CD14-positive monocyte (primary cell): Measurements from ENCODE around the gene KDM6A. TPM values are rescaled to one million over a fixed set of nuclear protein-coding genes. Genes with fewer than 3 reads are reported as not detected.

Experiments used
- DNase-seq, 3 donors: peaks; one replicate each; pipeline ENCODE4 v3.0.0-alpha.2; 2011 to 2022
- H2AFZ ChIP-seq: 2 replicates; pipeline ENCODE4 v1.6.0; 2012; ENCODE audit warnings: mild to moderate bottlenecking, low read depth, low read length, inconsistent platforms; ENCODE audit not compliant: insufficient read depth, poor library complexity, severe bottlenecking
- H3K27ac ChIP-seq, 2 donors: 1 replicate in 1 of 2; 2 replicates in 1 of 2; pipeline ENCODE4 v1.5.1; 2012 to 2013; ENCODE audit warnings: low read length in 2 of 2, control low read depth in 1 of 2, inconsistent platforms in 1 of 2, low read depth in 1 of 2, mild to moderate bottlenecking in 1 of 2
- H3K27me3 ChIP-seq, 2 donors: one replicate each; pipeline versions ENCODE4 v1.6.0 to v1.6.1; 2011 to 2013; ENCODE audit warnings: low read length in 2 of 2; ENCODE audit not compliant: control insufficient read depth in 2 of 2, insufficient read depth in 2 of 2
- H3K36me3 ChIP-seq, 2 donors: replicated peaks in 1 of 2; 1 replicate in 1 of 2; 2 replicates in 1 of 2; pipeline versions ENCODE4 v1.5.1 to v1.6.1; 2012 to 2013; ENCODE audit warnings: low read length in 2 of 2, control low read depth in 1 of 2, inconsistent platforms in 1 of 2, mild to moderate bottlenecking in 1 of 2; ENCODE audit not compliant: insufficient read depth in 2 of 2, control insufficient read depth in 1 of 2
- H3K4me1 ChIP-seq, 2 donors: 1 replicate in 1 of 2; 2 replicates in 1 of 2; pipeline versions ENCODE4 v1.5.1 to v1.6.1; 2012 to 2013; ENCODE audit warnings: low read length in 2 of 2, control low read depth in 1 of 2, inconsistent platforms in 1 of 2, mild to moderate bottlenecking in 1 of 2, moderate library complexity in 1 of 2; ENCODE audit not compliant: insufficient read depth in 2 of 2, control insufficient read depth in 1 of 2
- H3K4me2 ChIP-seq: replicated peaks from 2 replicates; pipeline ENCODE3; 2012; ENCODE audit warnings: low read length, moderate library complexity, mild to moderate bottlenecking; ENCODE audit not compliant: poor library complexity, severe bottlenecking; ENCODE audit errors: extremely low read depth
- H3K4me3 ChIP-seq, 3 experiments: fragments of 200-600 bp in 1 of 3; sonication (generic) in 1 of 3; replicated peaks in 1 of 3; 1 replicate in 2 of 3; 2 replicates in 1 of 3; pipeline ENCODE4 v1.5.1; 2011 to 2013; ENCODE audit warnings: low read length in 3 of 3, mild to moderate bottlenecking in 3 of 3, control low read depth in 2 of 3, low read depth in 2 of 3, inconsistent platforms in 1 of 3, moderate library complexity in 1 of 3
- H3K79me2 ChIP-seq: 2 replicates; pipeline ENCODE4 v1.6.0; 2012; ENCODE audit warnings: mild to moderate bottlenecking, control low read depth, inconsistent platforms, low read length, moderate library complexity; ENCODE audit not compliant: insufficient read depth
- H3K9ac ChIP-seq: 2 replicates; pipeline ENCODE4 v1.6.0; 2017; ENCODE audit warnings: low read length, mild to moderate bottlenecking; ENCODE audit not compliant: insufficient read depth, poor library complexity, severe bottlenecking
- H3K9me3 ChIP-seq, 2 donors: replicated peaks in 1 of 2; 1 replicate in 1 of 2; 2 replicates in 1 of 2; pipeline versions ENCODE4 v1.5.1 to v1.6.1; 2012 to 2013; ENCODE audit warnings: low read length in 2 of 2, control low read depth in 1 of 2; ENCODE audit not compliant: control insufficient read depth in 1 of 2, insufficient read depth in 1 of 2
- H4K20me1 ChIP-seq: 2 replicates; pipeline ENCODE4 v1.6.0; 2012; ENCODE audit warnings: mild to moderate bottlenecking, low read length, control low read depth, moderate library complexity; ENCODE audit not compliant: insufficient read depth
- H3K27ac Mint-ChIP-seq, 7 donors: one replicate each; pipeline ENCODE4 v1.8.0; 2020; ENCODE audit warnings: mild to moderate bottlenecking in 7 of 7, mixed read lengths in 7 of 7, moderate library complexity in 6 of 7, inconsistent platforms in 2 of 7
- H3K27me3 Mint-ChIP-seq, 3 donors: one replicate each; pipeline ENCODE4 v1.8.0; 2021 to 2022; ENCODE audit warnings: low read depth in 3 of 3, mild to moderate bottlenecking in 3 of 3, mixed read lengths in 3 of 3, moderate library complexity in 3 of 3, inconsistent platforms in 1 of 3
- H3K36me3 Mint-ChIP-seq, 2 donors: one replicate each; pipeline ENCODE4 v1.8.0; 2020; ENCODE audit warnings: mixed read lengths in 2 of 2, inconsistent platforms in 1 of 2, mild to moderate bottlenecking in 1 of 2
- H3K4me1 Mint-ChIP-seq: one replicate; pipeline ENCODE4 v1.8.0; 2020; ENCODE audit warnings: mild to moderate bottlenecking, mixed read lengths
- H3K4me3 Mint-ChIP-seq, 2 donors: one replicate each; pipeline ENCODE4 v1.8.0; 2020; ENCODE audit warnings: mild to moderate bottlenecking in 2 of 2, mixed read lengths in 2 of 2, moderate library complexity in 1 of 2
- H3K9me3 Mint-ChIP-seq, 7 donors: one replicate each; pipeline ENCODE4 v1.8.0; 2020 to 2022; ENCODE audit warnings: mixed read lengths in 7 of 7, mild to moderate bottlenecking in 6 of 7, moderate library complexity in 6 of 7, inconsistent platforms in 2 of 7
- CTCF ChIP-seq: fragments of 200-600 bp; IDR thresholded peaks from one replicate; pipeline ENCODE4 v1.8.0; 2022; ENCODE audit warnings: antibody characterized with exemption, mild to moderate bottlenecking
- WGBS: methylation state at CpG from one replicate; pipeline ENCODE4 v1.1.5; 2013; ENCODE audit warnings: missing lambda C conversion rate; ENCODE audit not compliant: insufficient coverage; 5-methylcytosine and 5-hydroxymethylcytosine counted together
- intact Hi-C, 2 donors: fragments of 100-400 bp; cut with micrococcal nuclease; formaldehyde crosslinking; loops; one replicate each; pipeline versions ENCODE4 v1.15.0 to v1.15.1; 2023
- polyA plus RNA-seq, 3 donors: library from polyadenylated mRNA; depleted of rRNA in 1 of 3; unstranded in 2 of 3; stranded (reverse) in 1 of 3; fragments of 300-500 nt in 2 of 3; fragments of >200 nt in 1 of 3; fragmentation: Illumina TruSeq in 2 of 3; gene quantifications; 1 replicate in 2 of 3; 2 replicates in 1 of 3; pipeline ENCODE4 v1.2.3, GENCODE V29; 2012 to 2021

Gene KDM6A
- polyA plus RNA-seq, 3 donors: 7.6 to 35.0 (median 13.8) TPM

- Histone ChIP-seq H3K9ac (no peak overlapping the region), H2AFZ (no peak overlapping the region), H3K27ac (no peak overlapping the region), H3K79me2 (peaks cover 100% of the 10 kb centered on the region), H3K4me1 (peaks cover 34 to 61% of the 10 kb centered on the region in 2 donors), H3K27me3 (no peaks in the 10 kb centered on the region), H3K36me3 (no peaks in the 10 kb centered on the region), H3K4me2 (no peak overlapping the region), H3K4me3 (no peak overlapping the region), H3K9me3 (no peaks in the 10 kb centered on the region), H4K20me1 (peaks cover 100% of the 10 kb centered on the region)
- intact Hi-C loops: loop anchor here in 1 of 2 donors (5.0 kb wide), 1 partner anchor 46 kb away; the partner anchor contains the start of gene KDM6A
- H3K27me3 Mint-ChIP-seq: peaks cover 0 to 2% (median 0%) of the 10 kb centered on the region in 3 donors
- H3K36me3 Mint-ChIP-seq: peaks cover 2 to 3% of the 10 kb centered on the region in 2 donors
- peaks cover 0 to 1% (median 0%) of the 10 kb centered on the region in 7 donors for H3K9me3 Mint-ChIP-seq
- no peak for DNase-seq
- H3K4me1 Mint-ChIP-seq: peaks cover 57% of the 10 kb centered on the region
- H3K27ac Mint-ChIP-seq: no peak overlapping the region
- no peak for TF ChIP-seq CTCF
- no peak overlapping the region for H3K4me3 Mint-ChIP-seq
- WGBS: no CpG with 5 or more reads among the region's 1 CpG
Measured at GRCh38 chrX:44918722-44919121, 45.7 kb downstream of the KDM6A start.

- intact Hi-C loops: no loop called here
- TF ChIP-seq CTCF: no peak
- no CpG with 5 or more reads among the region's 4 CpGs for WGBS
- no peaks in the 10 kb centered on the region for H3K9me3 Mint-ChIP-seq
- H3K36me3 ChIP-seq: no peaks in the 10 kb centered on the region
- peaks cover 19 to 37% of the 10 kb centered on the region in 2 donors for H3K4me1 ChIP-seq
- DNase-seq: no peak
- peak overlapping the region in 4 of 7 donors; percentile 3 to 56 (median 49) for H3K27ac Mint-ChIP-seq
- H3K4me2 ChIP-seq: no peak overlapping the region
- no peak overlapping the region for H3K4me3 ChIP-seq
- no peaks in the 10 kb centered on the region for H3K9me3 ChIP-seq
- H3K4me1 Mint-ChIP-seq: peaks cover 42% of the 10 kb centered on the region
- no peaks in the 10 kb centered on the region for H3K27me3 ChIP-seq
- no peak overlapping the region for H2AFZ ChIP-seq
- H3K27ac ChIP-seq: no peak overlapping the region
- peaks cover 100% of the 10 kb centered on the region for H3K79me2 ChIP-seq
- peaks cover 100% of the 10 kb centered on the region for H4K20me1 ChIP-seq
- peaks cover 2 to 3% of the 10 kb centered on the region in 2 donors for H3K36me3 Mint-ChIP-seq
- no peak overlapping the region for H3K4me3 Mint-ChIP-seq
- H3K9ac ChIP-seq: no peak overlapping the region
- no peaks in the 10 kb centered on the region for H3K27me3 Mint-ChIP-seq
Measured at GRCh38 chrX:44922980-44923379, 50.0 kb downstream of the KDM6A start.
